OCI-LY3 (cell line): ENCODE results near the gene INSIG2.
"Not testable (repeated sequence)": the region's sequence is repeated elsewhere in the genome, so short reads cannot be mapped to it uniquely, and the experiment has no call there.

Experiments used
- H2AFZ ChIP-seq: fragments of 200-600, 300-600 bp; shearing (Covaris generic); 2 replicates; pipeline ENCODE4 v1.6.0; 2014; ENCODE audit warnings: antibody characterized with exemption, low read depth, low read length
- H3K27ac ChIP-seq: fragments of 200-600, 300-600 bp; sonication (generic); 2 replicates; pipeline ENCODE4 v1.5.1; 2014; ENCODE audit warnings: mild to moderate bottlenecking, low read length, moderate library complexity, mixed read lengths
- H3K27me3 ChIP-seq: fragments of 200-600, 300-600 bp; sonication (generic); 2 replicates; pipeline ENCODE4 v1.6.1; 2014; ENCODE audit warnings: low read depth, low read length, mixed read lengths
- H3K36me3 ChIP-seq: fragments of 200-600, 300-600 bp; sonication (generic); replicated peaks from 2 replicates; pipeline ENCODE3; 2014; ENCODE audit warnings: low read depth, low read length, mixed read lengths
- H3K4me1 ChIP-seq: fragments of 300-600, 200-600 bp; sonication (generic); 2 replicates; pipeline ENCODE4 v1.6.1; 2014; ENCODE audit warnings: low read length, mixed read lengths
- H3K4me2 ChIP-seq: fragments of 200-600, 300-600 bp; sonication (generic); 2 replicates; pipeline ENCODE4 v1.6.1; 2014; ENCODE audit warnings: low read length, mixed read lengths
- H3K4me3 ChIP-seq: fragments of 300-600, 200-600 bp; sonication (generic); 2 replicates; pipeline ENCODE4 v1.5.1; 2014; ENCODE audit warnings: antibody characterized with exemption, mild to moderate bottlenecking, low read length, moderate library complexity
- H3K79me2 ChIP-seq: fragments of 300-600, 200-600 bp; shearing (Covaris generic); 2 replicates; pipeline ENCODE4 v1.6.1; 2014; ENCODE audit warnings: mild to moderate bottlenecking, low read length, mixed read lengths
- H3K9ac ChIP-seq: fragments of 300-600, 200-600 bp; shearing (Covaris generic); 2 replicates; pipeline ENCODE4 v1.6.0; 2014; ENCODE audit warnings: mild to moderate bottlenecking, low read length, moderate library complexity
- H3K9me3 ChIP-seq: fragments of 200-600, 300-600 bp; shearing (Covaris generic); 2 replicates; pipeline ENCODE4 v1.6.1; 2014; ENCODE audit warnings: low read length, mixed read lengths; ENCODE audit not compliant: insufficient read depth
- H4K20me1 ChIP-seq: fragments of 200-600, 300-600 bp; sonication (generic); 2 replicates; pipeline ENCODE4 v1.6.1; 2016; ENCODE audit warnings: low read length, mixed read lengths; ENCODE audit not compliant: insufficient read depth
- EZH2phosphoT487 ChIP-seq: fragments of 200-600 bp; shearing (Covaris generic); IDR thresholded peaks from 2 replicates; pipeline ENCODE4 v1.6.1; 2018; ENCODE audit warnings: antibody characterized with exemption, mixed run types, low read depth
- TF ChIP-seq, protein P1 (sequence below): fragments of 200-600, 300-600 bp; sonication (generic); IDR thresholded peaks from 2 replicates; pipeline ENCODE4 v1.5.1; 2014; ENCODE audit warnings: antibody characterized with exemption, low read length, low read depth

INSIG2 gene

DNA sequence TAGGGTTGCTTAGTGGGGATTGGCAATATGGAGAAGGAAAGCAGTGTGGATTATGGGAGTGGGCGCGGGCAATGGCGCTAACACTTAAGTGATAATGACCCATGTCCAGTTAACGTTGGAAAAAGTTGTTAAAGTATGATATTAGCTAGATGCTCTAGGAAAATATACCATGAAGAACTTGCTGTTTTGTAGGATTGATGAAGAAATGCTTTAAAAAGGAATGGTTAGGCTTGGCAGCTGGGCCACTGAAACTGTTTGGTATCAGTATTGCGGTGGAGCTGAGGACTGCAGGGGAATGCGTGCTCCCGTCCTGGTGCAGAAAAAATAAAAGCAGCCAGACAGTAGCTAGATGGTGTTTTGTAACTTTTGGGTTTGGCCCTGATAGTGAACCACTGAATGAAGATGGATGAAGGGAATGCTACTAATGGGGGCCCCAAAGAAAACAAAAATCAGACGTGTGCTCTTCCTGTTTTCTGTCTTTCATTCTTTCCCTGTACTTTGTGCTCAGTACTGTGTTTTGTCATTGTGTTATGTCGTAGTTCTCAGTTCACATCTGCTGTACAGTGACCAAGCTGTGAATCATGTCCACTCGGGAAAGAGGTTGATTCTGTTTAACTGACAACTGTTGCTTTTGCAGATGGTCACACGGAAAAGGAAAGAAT, 999 bp downstream of the INSIG2 start:
- H3K4me2 ChIP-seq: peak overlapping the region; percentile 84
- no peak overlapping the region for H2AFZ ChIP-seq
- H3K4me1 ChIP-seq: peaks cover 41% of the 10 kb centered on the region
- peak overlapping the region; percentile 88 for H3K4me3 ChIP-seq
- peaks cover 25% of the 10 kb centered on the region for H3K36me3 ChIP-seq
- peaks cover 36% of the 10 kb centered on the region for H4K20me1 ChIP-seq
- no peak for TF ChIP-seq EZH2phosphoT487
- TF ChIP-seq, protein P1, sequence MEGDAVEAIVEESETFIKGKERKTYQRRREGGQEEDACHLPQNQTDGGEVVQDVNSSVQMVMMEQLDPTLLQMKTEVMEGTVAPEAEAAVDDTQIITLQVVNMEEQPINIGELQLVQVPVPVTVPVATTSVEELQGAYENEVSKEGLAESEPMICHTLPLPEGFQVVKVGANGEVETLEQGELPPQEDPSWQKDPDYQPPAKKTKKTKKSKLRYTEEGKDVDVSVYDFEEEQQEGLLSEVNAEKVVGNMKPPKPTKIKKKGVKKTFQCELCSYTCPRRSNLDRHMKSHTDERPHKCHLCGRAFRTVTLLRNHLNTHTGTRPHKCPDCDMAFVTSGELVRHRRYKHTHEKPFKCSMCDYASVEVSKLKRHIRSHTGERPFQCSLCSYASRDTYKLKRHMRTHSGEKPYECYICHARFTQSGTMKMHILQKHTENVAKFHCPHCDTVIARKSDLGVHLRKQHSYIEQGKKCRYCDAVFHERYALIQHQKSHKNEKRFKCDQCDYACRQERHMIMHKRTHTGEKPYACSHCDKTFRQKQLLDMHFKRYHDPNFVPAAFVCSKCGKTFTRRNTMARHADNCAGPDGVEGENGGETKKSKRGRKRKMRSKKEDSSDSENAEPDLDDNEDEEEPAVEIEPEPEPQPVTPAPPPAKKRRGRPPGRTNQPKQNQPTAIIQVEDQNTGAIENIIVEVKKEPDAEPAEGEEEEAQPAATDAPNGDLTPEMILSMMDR: no peak
- no peaks in the 10 kb centered on the region for H3K9me3 ChIP-seq
- peaks cover 50% of the 10 kb centered on the region for H3K79me2 ChIP-seq
- H3K27me3 ChIP-seq: no peaks in the 10 kb centered on the region
- peak overlapping the region; percentile 67 for H3K27ac ChIP-seq
- peak overlapping the region; percentile 91 for H3K9ac ChIP-seq

DNA sequence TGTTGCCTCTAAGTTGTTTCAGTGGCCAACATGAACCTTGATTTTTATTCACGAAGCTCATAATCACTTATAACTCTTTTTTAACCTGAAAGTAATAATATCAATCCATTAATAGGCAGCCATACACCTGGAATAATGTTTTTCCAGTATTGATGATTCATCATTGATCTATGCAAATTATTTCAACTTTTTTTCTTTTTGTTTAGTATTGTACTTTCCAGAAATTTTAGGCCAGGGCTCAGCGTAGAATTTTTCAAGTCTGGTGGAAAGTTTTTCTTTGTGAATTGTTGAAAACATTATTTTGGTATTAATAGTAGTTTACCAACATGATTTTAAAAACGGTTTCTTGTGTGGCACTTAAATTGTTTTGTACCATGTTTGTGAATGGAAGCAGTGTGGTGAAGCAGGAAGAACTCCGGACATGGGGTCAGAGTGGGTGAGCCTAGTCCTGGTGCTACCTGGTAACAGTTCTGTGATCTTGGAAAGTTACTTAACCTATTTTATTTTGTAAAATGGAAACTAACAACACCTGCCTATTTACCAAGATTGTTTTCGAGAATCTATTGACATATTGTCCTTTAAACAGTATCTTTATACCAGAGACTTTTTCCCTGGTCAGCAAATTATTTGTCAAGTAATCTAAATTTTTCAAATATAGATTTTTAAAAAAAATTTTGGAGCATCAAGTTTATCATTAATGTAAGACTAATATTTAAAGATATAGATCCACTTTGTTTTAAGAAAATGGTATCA, 2.3 kb downstream of the INSIG2 start:
- Histone ChIP-seq H3K4me1 (peaks cover 50% of the 10 kb centered on the region), H3K27ac (no peak overlapping the region), H3K4me2 (peak overlapping the region; percentile 84), H4K20me1 (peaks cover 49% of the 10 kb centered on the region), H2AFZ (no peak overlapping the region), H3K9me3 (no peaks in the 10 kb centered on the region), H3K36me3 (peaks cover 25% of the 10 kb centered on the region), H3K4me3 (peak overlapping the region; percentile 88), H3K27me3 (no peaks in the 10 kb centered on the region), H3K79me2 (peaks cover 63% of the 10 kb centered on the region), H3K9ac (peak overlapping the region; percentile 91)
- TF ChIP-seq, protein P1: no peak
- no peak for TF ChIP-seq EZH2phosphoT487

DNA sequence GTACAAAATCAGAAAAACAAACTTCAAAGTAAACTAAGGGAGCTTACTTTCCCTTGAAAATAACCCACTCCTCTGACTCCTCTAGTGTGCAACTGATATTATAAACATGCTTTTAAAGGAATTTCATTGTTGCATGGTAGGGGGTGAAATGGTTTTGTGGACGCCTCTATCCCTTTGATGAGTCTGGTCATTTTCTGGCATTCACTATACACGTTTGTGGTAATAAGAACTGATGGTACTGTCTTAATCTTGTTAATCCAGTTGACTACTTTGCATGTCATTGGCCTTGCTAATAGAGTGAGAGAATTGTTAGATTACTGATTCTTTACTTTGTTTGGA, 2.8 kb downstream of the INSIG2 start:
- peaks cover 54% of the 10 kb centered on the region for H4K20me1 ChIP-seq
- no peak overlapping the region for H3K9ac ChIP-seq
- no peaks in the 10 kb centered on the region for H3K9me3 ChIP-seq
- peaks cover 25% of the 10 kb centered on the region for H3K36me3 ChIP-seq
- no peak overlapping the region for H3K27ac ChIP-seq
- TF ChIP-seq, protein P1: no peak
- TF ChIP-seq EZH2phosphoT487: no peak
- 0 out of 2 replicates have a peak overlapping the region, but pooled peaks have one; percentile 88 for H3K4me3 ChIP-seq
- no peaks in the 10 kb centered on the region for H3K27me3 ChIP-seq
- H3K4me2 ChIP-seq: peak overlapping the region; percentile 84
- peaks cover 68% of the 10 kb centered on the region for H3K79me2 ChIP-seq
- H2AFZ ChIP-seq: no peak overlapping the region
- H3K4me1 ChIP-seq: peaks cover 53% of the 10 kb centered on the region

DNA sequence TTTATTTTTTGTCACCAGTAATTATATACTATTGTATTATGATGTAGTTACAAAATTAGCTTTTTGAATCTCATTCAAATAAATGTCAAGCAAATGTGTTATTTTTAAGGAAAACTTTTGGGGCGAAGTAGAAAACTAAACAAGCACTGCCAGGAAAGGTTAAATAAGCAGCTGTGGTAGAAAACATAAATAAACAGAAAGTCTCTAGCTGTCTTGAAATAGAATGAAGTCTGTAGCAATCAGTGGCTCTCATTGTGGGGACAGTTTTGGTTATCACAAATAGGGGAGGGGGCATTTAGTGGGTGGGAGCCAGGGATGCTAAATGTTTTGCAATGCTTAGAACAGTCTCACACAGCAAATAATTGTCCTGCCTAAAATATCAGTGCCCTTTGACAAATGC, 3.4 kb downstream of the INSIG2 start:
- Histone ChIP-seq H3K9me3 (no peaks in the 10 kb centered on the region), H3K4me2 (peak overlapping the region; percentile 84), H3K36me3 (peaks cover 30% of the 10 kb centered on the region), H3K79me2 (peaks cover 73% of the 10 kb centered on the region), H3K4me3 (0 out of 2 replicates have a peak overlapping the region, but pooled peaks have one; percentile 88), H3K4me1 (peaks cover 53% of the 10 kb centered on the region), H3K27ac (no peak overlapping the region), H4K20me1 (peaks cover 59% of the 10 kb centered on the region), H2AFZ (no peak overlapping the region), H3K9ac (no peak overlapping the region), H3K27me3 (no peaks in the 10 kb centered on the region)
- TF ChIP-seq, protein P1: no peak
- no peak for TF ChIP-seq EZH2phosphoT487

DNA sequence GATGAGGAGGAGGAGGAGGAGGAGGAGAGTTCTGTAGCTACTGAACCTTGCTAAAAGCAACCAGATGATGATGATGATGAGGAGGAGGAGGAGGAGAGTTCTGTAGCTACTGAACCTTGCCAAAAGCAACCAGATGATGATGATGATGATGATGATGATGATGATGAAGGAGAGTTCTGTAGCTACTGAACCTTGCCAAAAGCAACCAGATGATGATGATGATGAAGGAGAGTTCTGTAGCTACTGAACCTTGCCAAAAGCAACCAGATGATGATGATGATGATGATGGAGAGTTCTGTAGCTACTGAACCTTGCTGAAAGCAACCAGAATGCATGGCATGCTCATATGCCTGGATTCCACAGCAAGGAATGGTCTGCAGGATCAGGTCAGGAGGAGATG, 5.8 kb downstream of the INSIG2 start:
- 0 out of 2 replicates have a peak overlapping the region, but pooled peaks have one; percentile 1 for H3K4me2 ChIP-seq

More for the DNA sequence above, 5.8 kb downstream of the INSIG2 start:
- H3K4me3 ChIP-seq, H3K9ac ChIP-seq, H3K9me3 ChIP-seq, H3K27me3 ChIP-seq, H3K27ac ChIP-seq, H2AFZ ChIP-seq: not testable (repeated sequence)
- H3K4me1 ChIP-seq: peaks cover 59% of the 10 kb centered on the region
- peaks cover 53% of the 10 kb centered on the region for H3K36me3 ChIP-seq
- peaks cover 89% of the 10 kb centered on the region for H3K79me2 ChIP-seq
- H4K20me1 ChIP-seq: peaks cover 78% of the 10 kb centered on the region
